GM03348 (cell line): Measurements from ENCODE around the gene FLCN.

Experiments used
- DNase-seq: peaks from one replicate; pipeline ENCODE4 v3.0.0; 2012; ENCODE audit warnings: low spot score

FLCN gene

DNA sequence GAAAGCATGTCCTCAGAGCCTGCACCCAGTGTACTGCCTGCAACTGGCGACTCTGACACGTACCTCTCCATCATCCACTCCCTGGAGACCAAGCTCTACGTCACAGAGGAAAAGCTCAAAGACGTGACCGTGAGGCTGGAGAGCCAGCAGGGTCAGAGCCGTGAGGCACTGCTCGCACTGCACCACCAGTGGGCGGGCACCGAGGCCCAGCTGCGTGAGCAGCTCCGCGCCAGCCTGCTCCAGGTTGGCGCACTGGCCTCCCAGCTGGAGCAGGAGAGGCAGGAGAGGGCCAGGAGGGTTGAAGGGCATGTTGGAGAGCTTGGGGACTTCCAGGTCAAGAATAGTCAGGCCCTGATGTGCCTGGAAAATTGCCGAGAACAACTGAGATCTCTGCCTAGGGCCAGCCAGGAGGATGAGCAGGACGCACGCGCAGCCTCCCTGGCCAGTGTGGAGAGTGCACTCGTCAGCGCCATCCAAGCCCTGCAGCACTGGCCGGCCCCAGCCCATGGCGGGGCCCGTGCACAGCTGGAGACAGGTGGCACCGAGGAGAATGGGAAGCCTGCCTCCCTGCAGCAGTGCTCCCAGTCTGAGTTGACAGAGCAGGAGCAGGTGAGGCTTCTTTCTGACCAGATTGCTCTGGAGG, 71.2 kb downstream of the FLCN start:
- no peak for DNase-seq

- no peak for DNase-seq
Observed at GRCh38 chr17:17164676-17165075, 72.3 kb downstream of the FLCN start.

DNA sequence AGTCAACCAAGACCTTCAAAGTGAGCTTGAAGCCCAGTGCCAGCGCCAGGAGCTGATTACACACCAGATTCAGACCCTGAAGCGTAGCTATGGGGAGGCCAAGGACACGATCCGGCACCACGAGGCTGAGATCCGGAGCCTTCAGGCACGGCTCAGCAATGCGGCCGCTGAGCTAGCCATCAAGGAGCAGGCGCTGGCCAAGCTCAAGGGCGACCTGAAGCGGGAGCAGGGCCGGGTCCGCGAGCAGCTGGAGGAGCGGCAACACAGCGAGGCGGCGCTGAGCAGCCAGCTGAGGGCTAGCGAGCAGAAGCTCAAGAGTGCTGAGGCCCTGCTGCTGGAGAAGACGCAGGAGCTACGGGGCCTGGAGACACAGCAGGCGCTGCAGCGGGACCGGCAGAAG, 72.8 kb downstream of the FLCN start:
- DNase-seq, result no peak
